HEK293 (cell line): Measurements from ENCODE around the gene ZBTB22.

Source experiments
- CTCF ChIA-PET: fragments of 350-600 bp; formaldehyde crosslinking; extraction: SDS; loops from one replicate; lab custom pipeline; 2021; ENCODE audit warnings: antibody characterized with exemption; lab: Yijun Ruan, JAX
- POLR2A ChIA-PET: fragments of 300-600 bp; formaldehyde crosslinking; extraction: SDS; loops from one replicate; lab custom pipeline; 2020; ENCODE audit warnings: antibody characterized with exemption, inconsistent platforms; lab: Yijun Ruan, JAX
- H3K27ac ChIP-seq: fragments of 200-500 bp; sonication (Bioruptor generic); 2 replicates; pipeline ENCODE4 v1.5.1; 2014; ENCODE audit warnings: low read depth, low read length, control low read depth, inconsistent platforms; ENCODE audit errors: extremely low read depth
- H3K36me3 ChIP-seq, 2 experiments: fragments of 200-500 bp in 1 of 2; sonication (Bioruptor generic) in 1 of 2; 1 replicate in 1 of 2; 2 replicates in 1 of 2; pipeline ENCODE4 v1.5.1; 2014 to 2017; ENCODE audit warnings: inconsistent platforms in 2 of 2, low read length in 2 of 2; ENCODE audit not compliant: control insufficient read depth in 2 of 2, insufficient read depth in 1 of 2
- H3K4me1 ChIP-seq: fragments of 200-500 bp; sonication (Bioruptor generic); 2 replicates; pipeline ENCODE4 v1.5.1; 2014; ENCODE audit warnings: mild to moderate bottlenecking, low read length, inconsistent platforms; ENCODE audit not compliant: control insufficient read depth, insufficient read depth
- H3K4me3 ChIP-seq: 2 replicates; pipeline ENCODE4 v1.5.1; 2011; ENCODE audit warnings: low read depth, mild to moderate bottlenecking, control low read depth, low read length, moderate library complexity
- H3K9me3 ChIP-seq: fragments of 200-500 bp; sonication (Bioruptor generic); 2 replicates; pipeline ENCODE4 v1.5.1; 2014; ENCODE audit warnings: low read depth, low read length, inconsistent platforms; ENCODE audit not compliant: control insufficient read depth, insufficient read depth
- ATF2 ChIP-seq: fragments of 450-650 bp; formaldehyde crosslinking; IDR thresholded peaks from 2 replicates; pipeline ENCODE4 v1.5.1; 2016; ENCODE audit warnings: missing biosample characterization, missing genetic modification characterization, low read depth
- EGR2 ChIP-seq: fragments of 450-650 bp; formaldehyde crosslinking; IDR thresholded peaks from 2 replicates; pipeline ENCODE4 v1.5.1; 2016; ENCODE audit warnings: low read depth, missing biosample characterization, missing genetic modification characterization
- FEZF1 ChIP-seq: fragments of 450-650 bp; formaldehyde crosslinking; IDR thresholded peaks from 2 replicates; pipeline ENCODE4 v1.5.1; 2016; ENCODE audit warnings: missing biosample characterization, missing genetic modification characterization
- GLIS1 ChIP-seq: fragments of 450-650 bp; formaldehyde crosslinking; IDR thresholded peaks from 2 replicates; pipeline ENCODE4 v1.5.1; 2016; ENCODE audit warnings: missing biosample characterization, missing genetic modification characterization
- GLIS2 ChIP-seq: fragments of 450-650 bp; formaldehyde crosslinking; IDR thresholded peaks from 2 replicates; pipeline ENCODE4 v1.5.1; 2016; ENCODE audit warnings: missing biosample characterization, missing genetic modification characterization
- KLF17 ChIP-seq: fragments of 450-650 bp; formaldehyde crosslinking; IDR thresholded peaks from 2 replicates; pipeline ENCODE4 v1.5.1; 2016; ENCODE audit warnings: missing biosample characterization, missing genetic modification characterization
- KLF7 ChIP-seq: fragments of 450-650 bp; formaldehyde crosslinking; IDR thresholded peaks from 2 replicates; pipeline ENCODE4 v1.5.1; 2016; ENCODE audit warnings: missing biosample characterization, missing genetic modification characterization, borderline replicate concordance
- KLF9 ChIP-seq: fragments of 450-650 bp; formaldehyde crosslinking; IDR thresholded peaks from 2 replicates; pipeline ENCODE4 v1.5.1; 2016; ENCODE audit warnings: missing biosample characterization, missing genetic modification characterization, low read depth
- PRDM1 ChIP-seq: fragments of 450-650 bp; formaldehyde crosslinking; IDR thresholded peaks from 2 replicates; pipeline ENCODE4; 2016; ENCODE audit warnings: missing biosample characterization, missing genetic modification characterization
- PRDM4 ChIP-seq: fragments of 450-650 bp; formaldehyde crosslinking; IDR thresholded peaks from 2 replicates; pipeline ENCODE4 v1.5.1; 2017; ENCODE audit warnings: missing biosample characterization, missing genetic modification characterization
- ZFHX2 ChIP-seq: fragments of 450-650 bp; formaldehyde crosslinking; conservative IDR thresholded peaks from 2 replicates; pipeline ENCODE4 v1.5.1; 2016; ENCODE audit warnings: missing biosample characterization, missing genetic modification characterization
- ZIC2 ChIP-seq: fragments of 450-650 bp; formaldehyde crosslinking; IDR thresholded peaks from 2 replicates; pipeline ENCODE4 v1.5.1; 2016; ENCODE audit warnings: missing biosample characterization, missing genetic modification characterization
- ZNF10 ChIP-seq: fragments of 450-650 bp; formaldehyde crosslinking; IDR thresholded peaks from 2 replicates; pipeline ENCODE4 v1.5.1; 2017; ENCODE audit warnings: missing biosample characterization, missing genetic modification characterization
- ZNF248 ChIP-seq: fragments of 450-650 bp; formaldehyde crosslinking; IDR thresholded peaks from 2 replicates; pipeline ENCODE4 v1.5.1; 2017; ENCODE audit warnings: missing biosample characterization, missing genetic modification characterization
- ZNF292 ChIP-seq: fragments of 450-650 bp; formaldehyde crosslinking; IDR thresholded peaks from 2 replicates; pipeline ENCODE4 v1.5.1; 2016; ENCODE audit warnings: low read depth, missing biosample characterization, missing genetic modification characterization, borderline replicate concordance
- ZNF335 ChIP-seq: fragments of 450-650 bp; formaldehyde crosslinking; conservative IDR thresholded peaks from 2 replicates; pipeline ENCODE4 v1.5.1; 2016; ENCODE audit warnings: missing biosample characterization, missing genetic modification characterization
- ZNF423 ChIP-seq: fragments of 450-650 bp; formaldehyde crosslinking; IDR thresholded peaks from 2 replicates; pipeline ENCODE4 v1.5.1; 2016; ENCODE audit warnings: missing biosample characterization, missing genetic modification characterization
- ZNF530 ChIP-seq: fragments of 450-650 bp; formaldehyde crosslinking; IDR thresholded peaks from 2 replicates; pipeline ENCODE4 v1.5.1; 2016; ENCODE audit warnings: low read depth, missing biosample characterization, missing genetic modification characterization
- ZNF580 ChIP-seq: fragments of 450-650 bp; formaldehyde crosslinking; IDR thresholded peaks from 2 replicates; pipeline ENCODE4 v1.5.1; 2016; ENCODE audit warnings: missing biosample characterization, missing genetic modification characterization
- ZNF660 ChIP-seq: fragments of 450-650 bp; IDR thresholded peaks from 2 replicates; pipeline ENCODE4 v1.5.1; 2018; ENCODE audit warnings: missing biosample characterization, mild to moderate bottlenecking, missing genetic modification characterization
- ZNF677 ChIP-seq: fragments of 450-650 bp; IDR thresholded peaks from 2 replicates; pipeline ENCODE4 v1.5.0; 2018; ENCODE audit warnings: missing biosample characterization, mild to moderate bottlenecking, missing genetic modification characterization, moderate library complexity
- ZNF692 ChIP-seq: fragments of 450-650 bp; formaldehyde crosslinking; IDR thresholded peaks from 2 replicates; pipeline ENCODE4 v1.5.1; 2016; ENCODE audit warnings: missing biosample characterization, missing genetic modification characterization
- ZNF792 ChIP-seq: fragments of 450-650 bp; formaldehyde crosslinking; IDR thresholded peaks from 2 replicates; pipeline ENCODE4 v1.5.1; 2016; ENCODE audit warnings: missing biosample characterization, missing genetic modification characterization
- ZSCAN18 ChIP-seq: fragments of 450-650 bp; formaldehyde crosslinking; IDR thresholded peaks from 2 replicates; pipeline ENCODE4 v1.5.1; 2016; ENCODE audit warnings: missing biosample characterization, missing genetic modification characterization
- TF ChIP-seq, protein P1 (sequence below): fragments of 450-650 bp; formaldehyde crosslinking; optimal IDR thresholded peaks from 2 replicates; pipeline ENCODE3; 2016; ENCODE audit warnings: missing biosample characterization, mild to moderate bottlenecking, missing genetic modification characterization
- TF ChIP-seq, protein P2 (sequence below): fragments of 450-650 bp; formaldehyde crosslinking; IDR thresholded peaks from 2 replicates; pipeline ENCODE4 v1.5.1; 2016; ENCODE audit warnings: missing biosample characterization, missing genetic modification characterization

ZBTB22 gene

GRCh38 chr6:33324125-33324524 is 6.6 kb upstream of the ZBTB22 start (continued):
- TF ChIP-seq ZSCAN18 (tag by site-specific recombination) = no peak
- no peak for TF ChIP-seq ZNF677
- TF ChIP-seq ZNF580 (tag by site-specific recombination) = no peak
- TF ChIP-seq ZNF292 (tag by site-specific recombination) = no peak
- no peak for TF ChIP-seq ZNF248

- Histone ChIP-seq H3K36me3 (peaks cover 14 to 30% of the 10 kb centered on the region in 2 experiments), H3K27ac (peak overlapping the region; percentile 65), H3K4me1 (peaks cover 20% of the 10 kb centered on the region), H3K9me3 (no peaks in the 10 kb centered on the region), H3K4me3 (peak overlapping the region; percentile 78)
- POLR2A ChIA-PET = no interaction called here
- CTCF ChIA-PET = interaction anchor here (0.5 to 1.5 kb wide), 4 partner anchors 12 to 238 kb away, joined by 3 to 5 read pairs (median 4); no protein-coding TSS in a partner anchor
- TF ChIP-seq ZNF10 (tag by site-specific recombination) (no peak), GLIS1 (tag by site-specific recombination) (peak; percentile 48), ATF2 (no peak), KLF7 (tag by site-specific recombination) (no peak), KLF17 (tag by site-specific recombination) (no peak), ZNF335 (tag by site-specific recombination) (peak; percentile 52), ZNF292 (tag by site-specific recombination) (no peak), ZFHX2 (0 out of 2 replicates have a peak, but pooled peaks have one; percentile 38), ZNF692 (tag by site-specific recombination) (0 out of 2 replicates have a peak, but pooled peaks have one; percentile 4), ZNF530 (tag by site-specific recombination) (no peak), GLIS2 (tag by site-specific recombination) (peak; percentile 82; the same call in 1 of the 2 replicates), EGR2 (tag by site-specific recombination) (peak; percentile 8; the same call in 1 of the 2 replicates), PRDM4 (tag by site-specific recombination) (peak; percentile 2; the same call in 1 of the 2 replicates), ZIC2 (tag by site-specific recombination) (peak; percentile 54), ZNF423 (0 out of 2 replicates have a peak, but pooled peaks have one; percentile 32), PRDM1 (tag by site-specific recombination) (no peak), KLF9 (tag by site-specific recombination) (0 out of 2 replicates have a peak, but pooled peaks have one; percentile 3), ZNF792 (no peak), FEZF1 (tag by site-specific recombination) (peak; percentile 34; the same call in 1 of the 2 replicates), ZNF660 (tag by site-specific recombination) (0 out of 2 replicates have a peak, but pooled peaks have one; percentile 6)
- TF ChIP-seq, protein P1, sequence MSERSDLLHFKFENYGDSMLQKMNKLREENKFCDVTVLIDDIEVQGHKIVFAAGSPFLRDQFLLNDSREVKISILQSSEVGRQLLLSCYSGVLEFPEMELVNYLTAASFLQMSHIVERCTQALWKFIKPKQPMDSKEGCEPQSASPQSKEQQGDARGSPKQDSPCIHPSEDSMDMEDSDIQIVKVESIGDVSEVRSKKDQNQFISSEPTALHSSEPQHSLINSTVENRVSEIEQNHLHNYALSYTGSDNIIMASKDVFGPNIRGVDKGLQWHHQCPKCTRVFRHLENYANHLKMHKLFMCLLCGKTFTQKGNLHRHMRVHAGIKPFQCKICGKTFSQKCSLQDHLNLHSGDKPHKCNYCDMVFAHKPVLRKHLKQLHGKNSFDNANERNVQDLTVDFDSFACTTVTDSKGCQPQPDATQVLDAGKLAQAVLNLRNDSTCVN (tag by site-specific recombination) = peak; percentile 8
- TF ChIP-seq, protein P2, sequence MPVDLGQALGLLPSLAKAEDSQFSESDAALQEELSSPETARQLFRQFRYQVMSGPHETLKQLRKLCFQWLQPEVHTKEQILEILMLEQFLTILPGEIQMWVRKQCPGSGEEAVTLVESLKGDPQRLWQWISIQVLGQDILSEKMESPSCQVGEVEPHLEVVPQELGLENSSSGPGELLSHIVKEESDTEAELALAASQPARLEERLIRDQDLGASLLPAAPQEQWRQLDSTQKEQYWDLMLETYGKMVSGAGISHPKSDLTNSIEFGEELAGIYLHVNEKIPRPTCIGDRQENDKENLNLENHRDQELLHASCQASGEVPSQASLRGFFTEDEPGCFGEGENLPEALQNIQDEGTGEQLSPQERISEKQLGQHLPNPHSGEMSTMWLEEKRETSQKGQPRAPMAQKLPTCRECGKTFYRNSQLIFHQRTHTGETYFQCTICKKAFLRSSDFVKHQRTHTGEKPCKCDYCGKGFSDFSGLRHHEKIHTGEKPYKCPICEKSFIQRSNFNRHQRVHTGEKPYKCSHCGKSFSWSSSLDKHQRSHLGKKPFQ (tag by site-specific recombination) = no peak
These were observed 6.0 kb upstream of the ZBTB22 start for GRCh38 chr6:33323623-33323948.
